ENCODE data around the gene PNKP. TPM values are rescaled to one million over a fixed set of nuclear protein-coding genes. Genes with fewer than 3 reads are reported as not detected.

The PNKP gene
- total RNA-seq, 2 donors from 2014 or later, result 71.1 to 74.5 TPM

GRCh38 chr19:49869484-49870308 is 2.3 kb upstream of the PNKP start:
- Mint-ChIP-seq H3K27me3 (ENCODE audit: low read depth) (no peaks in the 10 kb centered on the region), H3K9me3 (no peaks in the 10 kb centered on the region), H3K4me3 (no peak overlapping the region), H3K27ac (peak overlapping the region; percentile 77), H3K36me3 (ENCODE audit: insufficient read depth in 2 of 2) (peaks cover 2 to 10% of the 10 kb centered on the region in 2 donors), H3K4me1 (ENCODE audit: low read depth) (peaks cover 42% of the 10 kb centered on the region)
- ATAC-seq (replicated peaks in 1 of 2) (peak; percentile 78 to 81), DNase-seq (peak; percentile 90 to 92)

- Mint-ChIP-seq H3K27ac (peak overlapping the region; percentile 19), H3K36me3 (ENCODE audit: insufficient read depth in 2 of 2) (peaks cover 8 to 11% of the 10 kb centered on the region in 2 donors), H3K4me1 (ENCODE audit: low read depth) (peaks cover 44% of the 10 kb centered on the region), H3K9me3 (no peaks in the 10 kb centered on the region), H3K4me3 (no peak overlapping the region), H3K27me3 (ENCODE audit: low read depth) (no peaks in the 10 kb centered on the region)
- DNase-seq (no peak), ATAC-seq (replicated peaks in 1 of 2) (peak; percentile 9 to 18)
These were observed 1.7 kb upstream of the PNKP start for GRCh38 chr19:49869009-49869483.

- DNase-seq (no peak), ATAC-seq (replicated peaks in 1 of 2) (no peak)
- Mint-ChIP-seq H3K4me3 (no peak overlapping the region), H3K4me1 (ENCODE audit: low read depth) (peaks cover 33% of the 10 kb centered on the region), H3K36me3 (ENCODE audit: insufficient read depth in 2 of 2) (peaks cover 12 to 13% of the 10 kb centered on the region in 2 donors), H3K27me3 (ENCODE audit: low read depth) (no peaks in the 10 kb centered on the region), H3K9me3 (no peaks in the 10 kb centered on the region), H3K27ac (no peak overlapping the region)
These were observed 2.5 kb downstream of the PNKP start for GRCh38 chr19:49864890-49865289.

GRCh38 chr19:49863935-49864320 is 3.4 kb downstream of the PNKP start:
- peaks cover 33% of the 10 kb centered on the region for H3K4me1 Mint-ChIP-seq (ENCODE audit: low read depth)
- H3K4me3 Mint-ChIP-seq, result no peak overlapping the region
- ATAC-seq (replicated peaks in 1 of 2) (no peak), DNase-seq (no peak)
- H3K27ac Mint-ChIP-seq, result no peak overlapping the region
- H3K27me3 Mint-ChIP-seq (ENCODE audit: low read depth), result no peaks in the 10 kb centered on the region
- H3K36me3 Mint-ChIP-seq (ENCODE audit: insufficient read depth in 2 of 2), result peaks cover 12 to 13% of the 10 kb centered on the region in 2 donors
- no peaks in the 10 kb centered on the region for H3K9me3 Mint-ChIP-seq

GRCh38 chr19:49863254-49863934 is 4.0 kb downstream of the PNKP start:
- no peak for DNase-seq
- Mint-ChIP-seq H3K36me3 (ENCODE audit: insufficient read depth in 2 of 2) (peaks cover 12 to 13% of the 10 kb centered on the region in 2 donors), H3K4me1 (ENCODE audit: low read depth) (peaks cover 33% of the 10 kb centered on the region), H3K9me3 (no peaks in the 10 kb centered on the region), H3K27me3 (ENCODE audit: low read depth) (no peaks in the 10 kb centered on the region), H3K27ac (no peak overlapping the region), H3K4me3 (no peak overlapping the region)
- no peak for ATAC-seq (replicated peaks in 1 of 2)

GRCh38 chr19:49862391-49863253 is 4.8 kb downstream of the PNKP start:
- H3K4me3 Mint-ChIP-seq, result no peak overlapping the region
- H3K27ac Mint-ChIP-seq, result no peak overlapping the region
- peaks cover 12 to 13% of the 10 kb centered on the region in 2 donors for H3K36me3 Mint-ChIP-seq (ENCODE audit: insufficient read depth in 2 of 2)
- H3K27me3 Mint-ChIP-seq (ENCODE audit: low read depth), result no peaks in the 10 kb centered on the region
- H3K9me3 Mint-ChIP-seq, result no peaks in the 10 kb centered on the region
- DNase-seq (no peak), ATAC-seq (replicated peaks in 1 of 2) (no peak)
- H3K4me1 Mint-ChIP-seq (ENCODE audit: low read depth), result peaks cover 33% of the 10 kb centered on the region

- DNase-seq (no peak), ATAC-seq (replicated peaks in 1 of 2) (no peak)
- H3K36me3 Mint-ChIP-seq (ENCODE audit: insufficient read depth in 2 of 2), result peaks cover 11 to 12% of the 10 kb centered on the region in 2 donors
- no peak overlapping the region for H3K4me3 Mint-ChIP-seq
- peaks cover 30% of the 10 kb centered on the region for H3K4me1 Mint-ChIP-seq (ENCODE audit: low read depth)
- no peak overlapping the region for H3K27ac Mint-ChIP-seq
- H3K9me3 Mint-ChIP-seq, result no peaks in the 10 kb centered on the region
- no peaks in the 10 kb centered on the region for H3K27me3 Mint-ChIP-seq (ENCODE audit: low read depth)
These were observed 5.6 kb downstream of the PNKP start for GRCh38 chr19:49861541-49862378.

- Mint-ChIP-seq H3K4me1 (ENCODE audit: low read depth) (peaks cover 24% of the 10 kb centered on the region), H3K27ac (no peak overlapping the region), H3K27me3 (ENCODE audit: low read depth) (no peaks in the 10 kb centered on the region), H3K9me3 (no peaks in the 10 kb centered on the region), H3K4me3 (no peak overlapping the region), H3K36me3 (ENCODE audit: insufficient read depth in 2 of 2) (peaks cover 7 to 12% of the 10 kb centered on the region in 2 donors)
- no peak for ATAC-seq (replicated peaks in 1 of 2)
- DNase-seq, result no peak
These were observed 6.3 kb downstream of the PNKP start for GRCh38 chr19:49861107-49861506.

- no peak overlapping the region for H3K4me3 Mint-ChIP-seq
- ATAC-seq (replicated peaks in 1 of 2), result no peak
- H3K27ac Mint-ChIP-seq, result no peak overlapping the region
- peaks cover 4 to 12% of the 10 kb centered on the region in 2 donors for H3K36me3 Mint-ChIP-seq (ENCODE audit: insufficient read depth in 2 of 2)
- H3K27me3 Mint-ChIP-seq (ENCODE audit: low read depth), result no peaks in the 10 kb centered on the region
- H3K4me1 Mint-ChIP-seq (ENCODE audit: low read depth), result peaks cover 18% of the 10 kb centered on the region
- H3K9me3 Mint-ChIP-seq, result no peaks in the 10 kb centered on the region
- DNase-seq, result no peak
These were observed 6.9 kb downstream of the PNKP start for GRCh38 chr19:49860336-49861102.

GRCh38 chr19:49859682-49860335 is 7.6 kb downstream of the PNKP start:
- Mint-ChIP-seq H3K36me3 (ENCODE audit: insufficient read depth in 2 of 2) (peaks cover 4 to 12% of the 10 kb centered on the region in 2 donors), H3K27ac (no peak overlapping the region)
- no peak for ATAC-seq (replicated peaks in 1 of 2)

More at GRCh38 chr19:49859682-49860335, 7.6 kb downstream of the PNKP start:
- Mint-ChIP-seq H3K27me3 (ENCODE audit: low read depth) (no peaks in the 10 kb centered on the region), H3K4me1 (ENCODE audit: low read depth) (peaks cover 11% of the 10 kb centered on the region), H3K4me3 (no peak overlapping the region), H3K9me3 (no peaks in the 10 kb centered on the region)
- no peak for DNase-seq

Measured in activated T-cell treated with anti-CD3 and anti-CD28 coated beads, Interleukin-2, amount 50 U/mL, for 72 hours (primary cell).